Measurements from ENCODE around the gene SCUBE2.

- TF ChIP-seq POLR2A (IDR thresholded peaks at IDR 0.05): no peak
- no peak for TF ChIP-seq CTCF (IDR thresholded peaks at IDR 0.05)
Measured at GRCh38 chr11:9104580-9104979, 13.2 kb upstream of the SCUBE2 start.

Data from testis (tissue), 2 donors.